WTC11 (cell line): ENCODE data around the gene ITGAV. TPM values are rescaled to one million over a fixed set of nuclear protein-coding genes. Genes with fewer than 3 reads are reported as not detected.

ENCODE experiments used
- ATAC-seq: fragments of 200-7000 bp; cut with Tn5 transposase; 2 replicates; pipeline ENCODE4 v1.10.0; 2021; ENCODE audit warnings: mild to moderate bottlenecking, moderate library complexity
- CTCF ChIA-PET: fragments of 300-600 bp; sonication (Branson Sonifier 250); formaldehyde crosslinking; loops from one replicate; lab custom pipeline; 2021; ENCODE audit warnings: antibody characterized with exemption; lab: Charles Lee
- POLR2A ChIA-PET: fragments of 350-600 bp; sonication (Branson Sonifier 250); formaldehyde crosslinking; loops from one replicate; lab custom pipeline; 2021; ENCODE audit warnings: antibody characterized with exemption; lab: Charles Lee
- DNase-seq: peaks from one replicate; pipeline ENCODE4 v3.0.0; 2021; ENCODE audit warnings: low spot score
- H3K27ac Mint-ChIP-seq: 2 replicates; pipeline ENCODE4 v1.8.0; 2021; ENCODE audit warnings: mixed read lengths
- H3K27me3 Mint-ChIP-seq: 2 replicates; pipeline ENCODE4 v1.8.0; 2021; ENCODE audit warnings: low read depth, mild to moderate bottlenecking, moderate library complexity, mixed read lengths
- H3K36me3 Mint-ChIP-seq: 2 replicates; pipeline ENCODE4 v1.8.0; 2021; ENCODE audit warnings: mixed read lengths
- H3K4me1 Mint-ChIP-seq: 2 replicates; pipeline ENCODE4 v1.8.0; 2022; ENCODE audit warnings: mixed read lengths
- H3K4me3 Mint-ChIP-seq: 2 replicates; pipeline ENCODE4 v1.8.0; 2021; ENCODE audit warnings: mild to moderate bottlenecking, moderate library complexity, mixed read lengths
- H3K9me3 Mint-ChIP-seq: 2 replicates; pipeline ENCODE4 v1.8.0; 2021; ENCODE audit warnings: mixed read lengths
- CREB1 ChIP-seq: sonication (generic); formaldehyde crosslinking; IDR thresholded peaks from 2 replicates; pipeline ENCODE4 v1.8.0; 2023; ENCODE audit warnings: mild to moderate bottlenecking, missing genetic modification reagents
- HMGXB4 ChIP-seq: sonication (generic); formaldehyde crosslinking; IDR thresholded peaks from 2 replicates; pipeline ENCODE4 v1.8.1; 2023; ENCODE audit warnings: mild to moderate bottlenecking, moderate library complexity, missing genetic modification reagents
- MXD4 ChIP-seq: fragments of 250-450 bp; sonication (Bioruptor Pico); IDR thresholded peaks from 2 replicates; pipeline ENCODE4 v1.8.0; 2021; ENCODE audit warnings: mild to moderate bottlenecking, moderate library complexity, borderline replicate concordance
- MYBL2 ChIP-seq: sonication (generic); formaldehyde crosslinking; IDR thresholded peaks from 2 replicates; pipeline ENCODE4 v1.8.1; 2023; ENCODE audit warnings: mild to moderate bottlenecking, moderate library complexity, missing genetic modification reagents
- NFATC4 ChIP-seq: fragments of 250-450 bp; sonication (Bioruptor Pico); IDR thresholded peaks from 2 replicates; pipeline ENCODE4 v1.9.0; 2021; ENCODE audit warnings: mild to moderate bottlenecking
- NFYB ChIP-seq: sonication (generic); formaldehyde crosslinking; conservative IDR thresholded peaks from 2 replicates; pipeline ENCODE4 v1.8.0; 2022; ENCODE audit warnings: low read depth, missing genetic modification reagents
- PRDM15 ChIP-seq: sonication (generic); formaldehyde crosslinking; IDR thresholded peaks from 2 replicates; pipeline ENCODE4 v1.8.0; 2022; ENCODE audit warnings: missing genetic modification reagents
- SOX15 ChIP-seq: fragments of 250-450 bp; sonication (Bioruptor Pico); IDR thresholded peaks from 2 replicates; pipeline ENCODE4 v1.9.0; 2021; ENCODE audit warnings: mild to moderate bottlenecking
- TEAD4 ChIP-seq: sonication (generic); formaldehyde crosslinking; IDR thresholded peaks from 2 replicates; pipeline ENCODE4 v1.8.0; 2022; ENCODE audit warnings: mild to moderate bottlenecking, missing genetic modification reagents
- TP53 ChIP-seq: sonication (generic); formaldehyde crosslinking; IDR thresholded peaks from 2 replicates; pipeline ENCODE4 v1.8.1; 2023; ENCODE audit warnings: mild to moderate bottlenecking, missing genetic modification reagents
- USF2 ChIP-seq: sonication (generic); formaldehyde crosslinking; IDR thresholded peaks from 2 replicates; pipeline ENCODE4 v1.8.1; 2023; ENCODE audit warnings: mild to moderate bottlenecking, missing genetic modification reagents, moderate library complexity
- ZBTB21 ChIP-seq: sonication (generic); formaldehyde crosslinking; IDR thresholded peaks from 2 replicates; pipeline ENCODE4 v1.8.1; 2023; ENCODE audit warnings: mild to moderate bottlenecking, missing genetic modification reagents, borderline replicate concordance
- ZMAT4 ChIP-seq: fragments of 250-450 bp; sonication (Bioruptor Pico); IDR thresholded peaks from 2 replicates; pipeline ENCODE4 v1.9.0; 2021; ENCODE audit warnings: mild to moderate bottlenecking
- ZNF423 ChIP-seq: fragments of 250-450 bp; sonication (Bioruptor Pico); IDR thresholded peaks from 2 replicates; pipeline ENCODE4 v2.1.2; 2022; ENCODE audit warnings: mild to moderate bottlenecking, moderate library complexity
- total RNA-seq: library from RNA; stranded (reverse); gene quantifications from 3 replicates; pipeline ENCODE4 v1.2.3, GENCODE V29; 2021
- TF ChIP-seq, protein P1 (sequence below): sonication (generic); formaldehyde crosslinking; IDR thresholded peaks from 2 replicates; pipeline ENCODE4 v1.8.1; 2022; ENCODE audit warnings: missing genetic modification reagents, borderline replicate concordance
- TF ChIP-seq, protein P2 (sequence below): fragments of 250-450 bp; sonication (Bioruptor Pico); IDR thresholded peaks from 2 replicates; pipeline ENCODE4 v1.9.0; 2021; ENCODE audit warnings: mild to moderate bottlenecking

ITGAV gene
- total RNA-seq, 1 experiment from 2014 or later: 30.0 TPM

- TF ChIP-seq, protein P1, sequence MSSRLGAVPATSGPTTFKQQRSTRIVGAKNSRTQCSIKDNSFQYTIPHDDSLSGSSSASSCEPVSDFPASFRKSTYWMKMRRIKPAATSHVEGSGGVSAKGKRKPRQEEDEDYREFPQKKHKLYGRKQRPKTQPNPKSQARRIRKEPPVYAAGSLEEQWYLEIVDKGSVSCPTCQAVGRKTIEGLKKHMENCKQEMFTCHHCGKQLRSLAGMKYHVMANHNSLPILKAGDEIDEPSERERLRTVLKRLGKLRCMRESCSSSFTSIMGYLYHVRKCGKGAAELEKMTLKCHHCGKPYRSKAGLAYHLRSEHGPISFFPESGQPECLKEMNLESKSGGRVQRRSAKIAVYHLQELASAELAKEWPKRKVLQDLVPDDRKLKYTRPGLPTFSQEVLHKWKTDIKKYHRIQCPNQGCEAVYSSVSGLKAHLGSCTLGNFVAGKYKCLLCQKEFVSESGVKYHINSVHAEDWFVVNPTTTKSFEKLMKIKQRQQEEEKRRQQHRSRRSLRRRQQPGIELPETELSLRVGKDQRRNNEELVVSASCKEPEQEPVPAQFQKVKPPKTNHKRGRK (CRISPR knock-in tag): no peak
- TF ChIP-seq TEAD4 (CRISPR knock-in tag): no peak
These were observed 135.9 kb downstream of the ITGAV start (continued) for GRCh38 chr2:186725783-186726182.

DNA sequence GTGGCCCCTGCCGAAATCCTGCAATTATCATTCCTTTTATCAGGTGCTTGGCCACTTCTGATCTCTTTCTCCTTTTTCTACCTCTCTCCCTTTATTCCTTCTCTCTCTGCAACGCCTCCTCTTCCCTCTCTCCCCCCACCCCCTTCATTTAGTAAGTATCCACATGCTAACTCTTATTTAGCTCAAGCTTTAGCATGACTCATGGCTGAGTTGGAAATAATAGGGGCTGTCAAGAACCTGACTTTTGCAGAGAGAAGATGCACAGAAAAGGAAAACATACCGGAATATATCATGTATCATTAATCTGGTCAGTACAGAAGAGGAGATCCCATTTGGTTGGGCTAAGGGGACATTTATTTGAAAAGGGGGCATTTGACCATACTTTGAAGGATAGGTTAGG, 137.1 kb downstream of the ITGAV start:
- peaks cover 28% of the 10 kb centered on the region for H3K9me3 Mint-ChIP-seq
- peaks cover 28% of the 10 kb centered on the region for H3K36me3 Mint-ChIP-seq
- ChIA-PET POLR2A (no interaction called here), CTCF (interaction anchor here (0.6 kb wide), 1 partner anchor 54 kb away, joined by 3 read pairs; no protein-coding TSS in a partner anchor)
- peak; percentile 47 for ATAC-seq
- H3K27ac Mint-ChIP-seq: no peak overlapping the region
- no peak overlapping the region for H3K4me3 Mint-ChIP-seq
- peaks cover 27% of the 10 kb centered on the region for H3K4me1 Mint-ChIP-seq
- TF ChIP-seq SOX15 (CRISPR knock-in tag): no peak
- TF ChIP-seq PRDM15 (CRISPR knock-in tag): peak; percentile 25; the same call in 1 of the 2 replicates
- TF ChIP-seq, protein P2, sequence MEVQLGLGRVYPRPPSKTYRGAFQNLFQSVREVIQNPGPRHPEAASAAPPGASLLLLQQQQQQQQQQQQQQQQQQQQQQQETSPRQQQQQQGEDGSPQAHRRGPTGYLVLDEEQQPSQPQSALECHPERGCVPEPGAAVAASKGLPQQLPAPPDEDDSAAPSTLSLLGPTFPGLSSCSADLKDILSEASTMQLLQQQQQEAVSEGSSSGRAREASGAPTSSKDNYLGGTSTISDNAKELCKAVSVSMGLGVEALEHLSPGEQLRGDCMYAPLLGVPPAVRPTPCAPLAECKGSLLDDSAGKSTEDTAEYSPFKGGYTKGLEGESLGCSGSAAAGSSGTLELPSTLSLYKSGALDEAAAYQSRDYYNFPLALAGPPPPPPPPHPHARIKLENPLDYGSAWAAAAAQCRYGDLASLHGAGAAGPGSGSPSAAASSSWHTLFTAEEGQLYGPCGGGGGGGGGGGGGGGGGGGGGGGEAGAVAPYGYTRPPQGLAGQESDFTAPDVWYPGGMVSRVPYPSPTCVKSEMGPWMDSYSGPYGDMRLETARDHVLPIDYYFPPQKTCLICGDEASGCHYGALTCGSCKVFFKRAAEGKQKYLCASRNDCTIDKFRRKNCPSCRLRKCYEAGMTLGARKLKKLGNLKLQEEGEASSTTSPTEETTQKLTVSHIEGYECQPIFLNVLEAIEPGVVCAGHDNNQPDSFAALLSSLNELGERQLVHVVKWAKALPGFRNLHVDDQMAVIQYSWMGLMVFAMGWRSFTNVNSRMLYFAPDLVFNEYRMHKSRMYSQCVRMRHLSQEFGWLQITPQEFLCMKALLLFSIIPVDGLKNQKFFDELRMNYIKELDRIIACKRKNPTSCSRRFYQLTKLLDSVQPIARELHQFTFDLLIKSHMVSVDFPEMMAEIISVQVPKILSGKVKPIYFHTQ (CRISPR knock-in tag): no peak
- no peaks in the 10 kb centered on the region; the same call in 1 of the 2 replicates for H3K27me3 Mint-ChIP-seq
- no peak for DNase-seq

DNA sequence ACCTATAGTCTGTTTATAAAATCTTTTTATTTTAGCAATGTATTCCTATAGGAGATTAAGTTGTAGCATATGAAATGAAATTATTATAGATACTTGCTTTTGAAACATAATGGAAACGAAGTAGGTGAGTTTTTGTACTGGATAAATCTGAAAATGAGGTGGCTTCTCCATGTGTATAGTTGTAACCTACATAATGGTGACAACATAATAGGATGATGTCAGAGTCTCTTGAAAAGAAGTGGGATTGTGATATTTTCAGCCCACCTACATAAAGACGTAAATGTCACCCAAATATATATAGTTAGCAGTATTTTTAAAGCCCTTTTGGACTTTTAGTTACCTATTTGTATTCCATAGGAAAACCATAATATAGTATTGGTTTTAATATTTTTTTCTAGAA, 138.8 kb downstream of the ITGAV start:
- H3K36me3 Mint-ChIP-seq: peaks cover 45% of the 10 kb centered on the region
- ChIA-PET CTCF (no interaction called here), POLR2A (interaction anchor here (0.6 kb wide), 1 partner anchor 586 kb away, joined by 5 read pairs; no protein-coding TSS in a partner anchor)
- peaks cover 43% of the 10 kb centered on the region for H3K9me3 Mint-ChIP-seq
- DNase-seq: no peak
- no peak for ATAC-seq
- no peaks in the 10 kb centered on the region; the same call in 1 of the 2 replicates for H3K27me3 Mint-ChIP-seq
- no peak overlapping the region for H3K27ac Mint-ChIP-seq
- H3K4me1 Mint-ChIP-seq: peaks cover 27% of the 10 kb centered on the region
- H3K4me3 Mint-ChIP-seq: no peak overlapping the region
- TF ChIP-seq MXD4 (CRISPR knock-in tag): no peak
- TF ChIP-seq, protein P1 (CRISPR knock-in tag): no peak
- TF ChIP-seq USF2: no peak
- TF ChIP-seq NFATC4 (CRISPR knock-in tag): no peak
- no peak for TF ChIP-seq ZNF423 (CRISPR knock-in tag)
- TF ChIP-seq TP53 (CRISPR knock-in tag): no peak
- TF ChIP-seq, protein P2 (CRISPR knock-in tag): no peak
- no peak for TF ChIP-seq CREB1 (CRISPR knock-in tag)
- no peak for TF ChIP-seq ZMAT4
- TF ChIP-seq MYBL2 (CRISPR knock-in tag): no peak
- no peak for TF ChIP-seq ZBTB21
- TF ChIP-seq NFYB: no peak
- TF ChIP-seq HMGXB4 (CRISPR knock-in tag): no peak
